Natural killer cell treated with Interleukin-12 subunit alpha and Interleukin-12 subunit beta and Interleukin-15 and Interleukin-18, amount 100 ng/mL, for 72 hours (primary cell): ENCODE measurements around the gene DDX17. TPM values are rescaled to one million over a fixed set of nuclear protein-coding genes. Genes with fewer than 3 reads are reported as not detected.

ENCODE experiments used
- ATAC-seq, 2 donors: fragments of 150-1000 bp; cut with Tn5 transposase in 1 of 2; sonication (Bioruptor Pico), chemical (Tn5 transposase) in 1 of 2; 2 replicates each; pipeline ENCODE4 v1.10.0; 2021
- DNase-seq: peaks from one replicate; pipeline ENCODE4 v3.0.0; 2022; ENCODE audit warnings: low spot score
- H3K27ac Mint-ChIP-seq, 2 donors: 1 replicate in 1 of 2; 2 replicates in 1 of 2; pipeline ENCODE4 v1.8.0; 2022; ENCODE audit warnings: mixed read lengths in 2 of 2, mild to moderate bottlenecking in 1 of 2, moderate library complexity in 1 of 2
- H3K27me3 Mint-ChIP-seq, 2 donors: 1 replicate in 1 of 2; 2 replicates in 1 of 2; pipeline ENCODE4 v1.8.0; 2022; ENCODE audit warnings: mixed read lengths in 2 of 2
- H3K36me3 Mint-ChIP-seq: one replicate; pipeline ENCODE4 v1.8.0; 2022; ENCODE audit warnings: mixed read lengths
- H3K4me1 Mint-ChIP-seq, 2 donors: 1 replicate in 1 of 2; 2 replicates in 1 of 2; pipeline ENCODE4 v1.8.0; 2022; ENCODE audit warnings: low read depth in 2 of 2, mixed read lengths in 2 of 2, mild to moderate bottlenecking in 1 of 2
- H3K4me3 Mint-ChIP-seq: one replicate; pipeline ENCODE4 v1.8.0; 2022; ENCODE audit warnings: mixed read lengths
- H3K9me3 Mint-ChIP-seq: 2 replicates; pipeline ENCODE4 v1.8.0; 2022; ENCODE audit warnings: mixed read lengths
- total RNA-seq, 2 donors: library from RNA; stranded (reverse); gene quantifications; one replicate each; pipeline ENCODE4 v1.2.3, GENCODE V29; 2022

Gene DDX17
- total RNA-seq, result 100 to 1,000 TPM; 368 to 422 TPM

GRCh38 chr22:38506118-38506962 is at the start of gene DDX17:
Gene DDX17, minus strand, starts transcription at chr22:38506311.
- peak within 1 kb of the TSS; percentile 88 for H3K4me3 Mint-ChIP-seq
- peaks cover 44 to 49% of the 10 kb centered on the region in 2 donors for H3K4me1 Mint-ChIP-seq
- H3K27me3 Mint-ChIP-seq, result no peaks in the 10 kb centered on the region
- H3K9me3 Mint-ChIP-seq, result no peaks in the 10 kb centered on the region
- DNase-seq, result peak; percentile 95
- H3K36me3 Mint-ChIP-seq, result peaks cover 28% of the 10 kb centered on the region
- peak within 1 kb of the TSS; percentile 100 for H3K27ac Mint-ChIP-seq
- ATAC-seq, result peak; percentile 92 to 95

GRCh38 chr22:38554281-38554680 is 48.2 kb upstream of the DDX17 start:
- Mint-ChIP-seq H3K4me1 (no peaks in the 10 kb centered on the region), H3K4me3 (no peak overlapping the region), H3K9me3 (no peaks in the 10 kb centered on the region), H3K27me3 (no peaks in the 10 kb centered on the region), H3K36me3 (no peaks in the 10 kb centered on the region), H3K27ac (no peak overlapping the region)
- no peak for ATAC-seq
- no peak for DNase-seq

GRCh38 chr22:38549101-38549894 is 43.2 kb upstream of the DDX17 start:
- Mint-ChIP-seq H3K27ac (no peak overlapping the region), H3K4me3 (no peak overlapping the region), H3K4me1 (no peaks in the 10 kb centered on the region), H3K27me3 (no peaks in the 10 kb centered on the region), H3K36me3 (peaks cover 1% of the 10 kb centered on the region), H3K9me3 (no peaks in the 10 kb centered on the region)
- DNase-seq, result no peak
- ATAC-seq, result no peak

- Mint-ChIP-seq H3K4me3 (no peak overlapping the region), H3K4me1 (no peaks in the 10 kb centered on the region), H3K36me3 (peaks cover 21% of the 10 kb centered on the region), H3K9me3 (peaks cover 4% of the 10 kb centered on the region), H3K27ac (no peak overlapping the region), H3K27me3 (no peaks in the 10 kb centered on the region)
- no peak for ATAC-seq
- no peak for DNase-seq
Observed at GRCh38 chr22:38540701-38541100, 34.6 kb upstream of the DDX17 start.

- H3K27ac Mint-ChIP-seq, result peak overlapping the region; percentile 76 to 83
- no peaks in the 10 kb centered on the region for H3K36me3 Mint-ChIP-seq
- no peak for DNase-seq
- H3K9me3 Mint-ChIP-seq, result no peaks in the 10 kb centered on the region
- no peak for ATAC-seq
- H3K27me3 Mint-ChIP-seq, result no peaks in the 10 kb centered on the region
- peaks cover 4 to 6% of the 10 kb centered on the region in 2 donors for H3K4me1 Mint-ChIP-seq
- H3K4me3 Mint-ChIP-seq, result peak overlapping the region; percentile 59
Observed at GRCh38 chr22:38531251-38531938, 25.3 kb upstream of the DDX17 start.

GRCh38 chr22:38524429-38524828 is 18.3 kb upstream of the DDX17 start:
- H3K27me3 Mint-ChIP-seq, result peaks cover 6% of the 10 kb centered on the region in 2 donors
- no peak for ATAC-seq

GRCh38 chr22:38523479-38523878 is 17.4 kb upstream of the DDX17 start:
- ATAC-seq (no peak), DNase-seq (no peak)
- Mint-ChIP-seq H3K9me3 (no peaks in the 10 kb centered on the region), H3K36me3 (no peaks in the 10 kb centered on the region), H3K27me3 (peaks cover 6% of the 10 kb centered on the region in 2 donors), H3K4me1 (no peaks in the 10 kb centered on the region), H3K4me3 (no peak overlapping the region), H3K27ac (no peak overlapping the region)

More at GRCh38 chr22:38524429-38524828, 18.3 kb upstream of the DDX17 start:
- H3K27ac Mint-ChIP-seq, result no peak overlapping the region
- H3K36me3 Mint-ChIP-seq, result no peaks in the 10 kb centered on the region
- no peak overlapping the region for H3K4me3 Mint-ChIP-seq
- no peak for DNase-seq
- H3K9me3 Mint-ChIP-seq, result no peaks in the 10 kb centered on the region
- H3K4me1 Mint-ChIP-seq, result no peaks in the 10 kb centered on the region

GRCh38 chr22:38523029-38523428 is 16.9 kb upstream of the DDX17 start:
- no peaks in the 10 kb centered on the region for H3K9me3 Mint-ChIP-seq
- no peak for DNase-seq
- H3K36me3 Mint-ChIP-seq, result no peaks in the 10 kb centered on the region

GRCh38 chr22:38519453-38520250 is 13.5 kb upstream of the DDX17 start:
- no peak for DNase-seq
- Mint-ChIP-seq H3K4me1 (no peaks in the 10 kb centered on the region), H3K27me3 (peaks cover 5 to 6% of the 10 kb centered on the region in 2 donors), H3K36me3 (no peaks in the 10 kb centered on the region), H3K4me3 (no peak overlapping the region), H3K9me3 (no peaks in the 10 kb centered on the region), H3K27ac (no peak overlapping the region)
- no peak for ATAC-seq

More at GRCh38 chr22:38523029-38523428, 16.9 kb upstream of the DDX17 start:
- H3K27ac Mint-ChIP-seq, result no peak overlapping the region
- peaks cover 6% of the 10 kb centered on the region in 2 donors for H3K27me3 Mint-ChIP-seq
- no peaks in the 10 kb centered on the region for H3K4me1 Mint-ChIP-seq
- H3K4me3 Mint-ChIP-seq, result no peak overlapping the region
- no peak for ATAC-seq

GRCh38 chr22:38518620-38519019 is 12.5 kb upstream of the DDX17 start:
- no peak for ATAC-seq
- no peak overlapping the region for H3K4me3 Mint-ChIP-seq
- H3K9me3 Mint-ChIP-seq, result no peaks in the 10 kb centered on the region
- H3K27me3 Mint-ChIP-seq, result peaks cover 0 to 3% of the 10 kb centered on the region in 2 donors
- H3K4me1 Mint-ChIP-seq, result no peaks in the 10 kb centered on the region
- no peak for DNase-seq
- no peaks in the 10 kb centered on the region for H3K36me3 Mint-ChIP-seq
- no peak overlapping the region for H3K27ac Mint-ChIP-seq

GRCh38 chr22:38513063-38513462 is 7.0 kb upstream of the DDX17 start:
- Mint-ChIP-seq H3K27ac (no peak overlapping the region), H3K4me3 (no peak overlapping the region), H3K4me1 (peaks cover 6 to 7% of the 10 kb centered on the region in 2 donors), H3K9me3 (no peaks in the 10 kb centered on the region), H3K27me3 (no peaks in the 10 kb centered on the region), H3K36me3 (no peaks in the 10 kb centered on the region)
- peak; percentile 75 for ATAC-seq
- DNase-seq, result no peak

- H3K27me3 Mint-ChIP-seq, result no peaks in the 10 kb centered on the region
- no peaks in the 10 kb centered on the region for H3K9me3 Mint-ChIP-seq
- no peak for ATAC-seq
- no peaks in the 10 kb centered on the region for H3K36me3 Mint-ChIP-seq
- H3K4me1 Mint-ChIP-seq, result peaks cover 16% of the 10 kb centered on the region in 2 donors
- no peak overlapping the region for H3K27ac Mint-ChIP-seq
- DNase-seq, result no peak
- H3K4me3 Mint-ChIP-seq, result no peak overlapping the region
Observed at GRCh38 chr22:38510416-38510970, 4.4 kb upstream of the DDX17 start.
